Measurements from ENCODE around the gene KCNMA1. TPM values are rescaled to one million over a fixed set of nuclear protein-coding genes. Genes with fewer than 3 reads are reported as not detected.

Gene KCNMA1
- total RNA-seq, 1 donor from 2014 or later, result 87.6 TPM

- DNase-seq (ENCODE audit: low spot score), result no peak
- Mint-ChIP-seq H3K27me3 (ENCODE audit: low read depth) (no peaks in the 10 kb centered on the region), H3K9me3 (ENCODE audit: low read depth) (no peaks in the 10 kb centered on the region), H3K4me3 (ENCODE audit: unreplicated experiment) (no peak overlapping the region), H3K36me3 (ENCODE audit: low read depth) (peaks cover 31% of the 10 kb centered on the region), H3K27ac (ENCODE audit: unreplicated experiment) (no peak overlapping the region), H3K4me1 (ENCODE audit: low read depth) (peaks cover 15% of the 10 kb centered on the region)
- no peak for TF ChIP-seq CTCF (IDR thresholded peaks at IDR 0.05)
Observed at GRCh38 chr10:77071956-77072355, 565.7 kb downstream of the KCNMA1 start.

DNA sequence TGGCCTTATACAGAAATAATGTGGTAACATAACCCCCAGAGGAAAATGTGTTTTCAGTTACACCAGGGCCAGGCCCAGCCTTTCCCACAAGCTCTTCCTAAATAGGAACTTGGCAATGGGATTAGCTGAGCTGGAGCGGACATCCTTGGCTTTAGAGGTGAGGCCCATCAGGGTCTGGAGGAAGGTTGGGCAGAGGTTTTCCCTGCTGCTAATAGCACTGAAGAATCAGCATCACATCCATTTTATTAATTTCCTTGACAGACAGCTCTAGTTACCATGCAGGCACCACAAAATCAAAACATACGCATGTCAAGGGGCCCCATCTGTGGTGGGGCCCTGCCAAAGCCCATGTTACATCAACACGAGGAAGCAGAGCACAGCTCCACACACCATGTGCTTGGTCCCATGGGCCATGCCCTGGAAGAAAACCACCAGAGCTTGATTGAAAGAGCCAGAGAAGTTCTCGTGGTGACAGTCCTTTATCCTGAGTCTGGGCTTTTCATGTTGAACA is 566.6 kb downstream of the KCNMA1 start:
- Mint-ChIP-seq H3K4me3 (ENCODE audit: unreplicated experiment) (no peak overlapping the region), H3K36me3 (ENCODE audit: low read depth) (peaks cover 30% of the 10 kb centered on the region), H3K9me3 (ENCODE audit: low read depth) (no peaks in the 10 kb centered on the region), H3K4me1 (ENCODE audit: low read depth) (peaks cover 15% of the 10 kb centered on the region), H3K27ac (ENCODE audit: unreplicated experiment) (no peak overlapping the region), H3K27me3 (ENCODE audit: low read depth) (no peaks in the 10 kb centered on the region)
- no peak for TF ChIP-seq CTCF (IDR thresholded peaks at IDR 0.05)
- no peak for DNase-seq (ENCODE audit: low spot score)

GRCh38 chr10:77070346-77070745 is 567.3 kb downstream of the KCNMA1 start:
- no peak for DNase-seq (ENCODE audit: low spot score)
- H3K4me3 Mint-ChIP-seq (ENCODE audit: unreplicated experiment), result no peak overlapping the region
- no peaks in the 10 kb centered on the region for H3K9me3 Mint-ChIP-seq (ENCODE audit: low read depth)
- H3K36me3 Mint-ChIP-seq (ENCODE audit: low read depth), result peaks cover 33% of the 10 kb centered on the region
- H3K4me1 Mint-ChIP-seq (ENCODE audit: low read depth), result peaks cover 15% of the 10 kb centered on the region
- TF ChIP-seq CTCF (IDR thresholded peaks at IDR 0.05), result no peak
- no peaks in the 10 kb centered on the region for H3K27me3 Mint-ChIP-seq (ENCODE audit: low read depth)
- H3K27ac Mint-ChIP-seq (ENCODE audit: unreplicated experiment), result no peak overlapping the region

DNA sequence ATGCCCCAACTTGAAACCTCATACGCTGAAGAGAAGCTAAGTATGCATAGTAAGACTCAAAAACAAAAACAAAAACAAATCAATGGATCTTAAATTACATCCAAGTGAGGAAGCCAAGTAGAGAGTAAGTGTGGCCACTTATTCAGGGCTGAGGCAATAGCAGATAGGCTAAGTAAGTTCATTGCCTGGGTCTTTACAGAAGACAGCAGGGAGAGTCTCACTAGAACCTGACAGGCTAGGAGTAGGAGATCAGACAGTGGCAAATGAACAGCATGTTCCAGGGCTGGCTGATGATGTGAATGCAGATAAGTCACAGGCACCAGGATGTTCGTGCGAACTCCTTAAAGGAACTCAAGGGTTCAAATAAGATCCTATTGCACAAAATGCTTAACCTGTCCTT is 568.6 kb downstream of the KCNMA1 start:
- no peak overlapping the region for H3K27ac Mint-ChIP-seq (ENCODE audit: unreplicated experiment)
- no peak for TF ChIP-seq CTCF (IDR thresholded peaks at IDR 0.05)
- no peaks in the 10 kb centered on the region for H3K9me3 Mint-ChIP-seq (ENCODE audit: low read depth)
- H3K27me3 Mint-ChIP-seq (ENCODE audit: low read depth), result no peaks in the 10 kb centered on the region
- no peak overlapping the region for H3K4me3 Mint-ChIP-seq (ENCODE audit: unreplicated experiment)
- H3K4me1 Mint-ChIP-seq (ENCODE audit: low read depth), result peaks cover 10% of the 10 kb centered on the region
- H3K36me3 Mint-ChIP-seq (ENCODE audit: low read depth), result peaks cover 33% of the 10 kb centered on the region
- DNase-seq (ENCODE audit: low spot score), result no peak

DNA sequence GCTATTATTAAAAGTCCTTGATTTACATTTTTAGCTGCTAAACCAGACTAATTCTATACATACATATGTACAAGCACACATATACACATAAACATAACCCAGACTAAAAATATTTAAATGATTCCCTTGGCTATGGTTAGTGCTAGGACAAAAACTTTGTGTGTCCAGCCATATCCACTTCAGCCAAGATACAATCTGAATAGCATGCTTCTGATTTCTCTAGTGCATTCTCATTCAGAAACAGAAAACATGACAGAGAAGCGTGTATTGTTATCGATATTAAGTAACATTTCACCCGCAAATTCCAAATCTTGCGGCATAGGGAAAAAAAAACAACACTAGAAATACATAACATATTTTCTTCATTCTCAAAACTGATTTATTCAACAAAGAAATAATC is 569.3 kb downstream of the KCNMA1 start:
- no peak for TF ChIP-seq CTCF (IDR thresholded peaks at IDR 0.05)
- no peak overlapping the region for H3K27ac Mint-ChIP-seq (ENCODE audit: unreplicated experiment)
- peaks cover 29% of the 10 kb centered on the region for H3K36me3 Mint-ChIP-seq (ENCODE audit: low read depth)
- H3K9me3 Mint-ChIP-seq (ENCODE audit: low read depth), result no peaks in the 10 kb centered on the region
- no peak for DNase-seq (ENCODE audit: low spot score)
- no peak overlapping the region for H3K4me3 Mint-ChIP-seq (ENCODE audit: unreplicated experiment)
- peaks cover 6% of the 10 kb centered on the region for H3K4me1 Mint-ChIP-seq (ENCODE audit: low read depth)
- no peaks in the 10 kb centered on the region for H3K27me3 Mint-ChIP-seq (ENCODE audit: low read depth)

All from chondrocyte (in vitro differentiated cells).